Endothelial cell of umbilical vein (primary cell): Measurements from ENCODE around the gene CCDC171. TPM values are rescaled to one million over a fixed set of nuclear protein-coding genes. Genes with fewer than 3 reads are reported as not detected.

Experiments used
- BruUV-seq: library from RNA; stranded (reverse); fragments of 400-500 nt; replicated peaks from 2 replicates; lab custom pipeline; 2021; lab: Mats Ljungman, UMichigan
- CTCF ChIA-PET: fragments of 300-600, 350-600 bp; sonication (Branson Sonifier 250); formaldehyde crosslinking; loops from one replicate; lab custom pipeline; 2021; ENCODE audit warnings: antibody characterized with exemption, inconsistent platforms; lab: Charles Lee
- POLR2A ChIA-PET: fragments of 300-600, 350-600 bp; sonication (Branson Sonifier 250); formaldehyde crosslinking; loops from one replicate; lab custom pipeline; 2021; ENCODE audit warnings: antibody characterized with exemption, inconsistent platforms; lab: Charles Lee
- DNase-seq: peaks from one replicate; pipeline ENCODE4 v3.0.0-alpha.2; 2011; ENCODE audit warnings: low read depth, low spot score
- FAIRE-seq: peaks from 2 replicates; lab custom pipeline; 2011; peaks lifted over from hg19 to GRCh38; lab: Jason Lieb, UNC
- H2AFZ ChIP-seq: 2 replicates; pipeline ENCODE4 v1.6.0; 2012; ENCODE audit warnings: low read depth, low read length, control low read depth, inconsistent platforms
- H3K27ac ChIP-seq: 2 replicates; pipeline ENCODE4 v1.5.1; 2011; ENCODE audit warnings: low read depth, mild to moderate bottlenecking, control low read depth, low read length, moderate library complexity; ENCODE audit not compliant: insufficient read depth
- H3K27me3 ChIP-seq, 2 experiments: 2 replicates each; pipeline versions ENCODE4 v1.6.0 to v1.6.1; 2011; ENCODE audit warnings: low read length in 2 of 2, mixed read lengths in 1 of 2; ENCODE audit not compliant: control insufficient read depth in 2 of 2, insufficient read depth in 2 of 2
- H3K36me3 ChIP-seq, 2 experiments: 2 replicates in 1 of 2; 3 replicates in 1 of 2; pipeline ENCODE4 v1.5.1; 2011; ENCODE audit warnings: low read length in 2 of 2, mild to moderate bottlenecking in 1 of 2, moderate library complexity in 1 of 2; ENCODE audit not compliant: control insufficient read depth in 2 of 2, insufficient read depth in 2 of 2; ENCODE audit errors: extremely low read depth in 1 of 2
- H3K4me1 ChIP-seq: 3 replicates; pipeline ENCODE4 v1.5.1; 2011; ENCODE audit warnings: mild to moderate bottlenecking, low read length; ENCODE audit not compliant: control insufficient read depth, insufficient read depth; ENCODE audit errors: extremely low read depth
- H3K4me2 ChIP-seq: 2 replicates; pipeline ENCODE4 v1.6.1; 2011; ENCODE audit warnings: low read length, control low read depth, mixed read lengths; ENCODE audit not compliant: insufficient read depth
- H3K4me3 ChIP-seq, 3 experiments: fragments of 200-600 bp in 1 of 3; sonication (generic), shearing (Covaris generic) in 1 of 3; replicated peaks in 1 of 3; 2 replicates each; pipeline ENCODE4 v1.5.1; 2011 to 2016; ENCODE audit warnings: control low read depth in 3 of 3, low read length in 3 of 3, mild to moderate bottlenecking in 2 of 3, inconsistent platforms in 1 of 3, low read depth in 1 of 3, moderate library complexity in 1 of 3; ENCODE audit not compliant: insufficient read depth in 1 of 3
- H3K79me2 ChIP-seq: 2 replicates; pipeline ENCODE4 v1.6.0; 2012; ENCODE audit warnings: low read length, inconsistent platforms; ENCODE audit not compliant: control insufficient read depth, insufficient read depth
- H3K9ac ChIP-seq: replicated peaks from 2 replicates; pipeline ENCODE3; 2011; ENCODE audit warnings: low read length, control low read depth; ENCODE audit not compliant: insufficient read depth; ENCODE audit errors: extremely low read depth
- H3K9me1 ChIP-seq: replicated peaks from 3 replicates; pipeline ENCODE4 v1.6.0; 2011; ENCODE audit warnings: mild to moderate bottlenecking, low read length; ENCODE audit not compliant: control insufficient read depth, insufficient read depth; ENCODE audit errors: extremely low read depth
- H3K9me3 ChIP-seq: replicated peaks from 2 replicates; pipeline ENCODE4 v1.5.1; 2012; ENCODE audit warnings: low read length, inconsistent platforms; ENCODE audit not compliant: control insufficient read depth, insufficient read depth
- H4K20me1 ChIP-seq: replicated peaks from 2 replicates; pipeline ENCODE3; 2011; ENCODE audit warnings: mild to moderate bottlenecking, low read length; ENCODE audit not compliant: control insufficient read depth, insufficient read depth; ENCODE audit errors: extremely low read depth
- EZH2 ChIP-seq: IDR thresholded peaks from 2 replicates; pipeline ENCODE4 v1.6.1; 2012; ENCODE audit warnings: borderline replicate concordance, low read depth, mild to moderate bottlenecking, moderate library complexity, low read length, inconsistent platforms; ENCODE audit not compliant: severe bottlenecking
- FOS ChIP-seq: IDR thresholded peaks from 2 replicates; pipeline ENCODE4 v1.6.1; 2011; ENCODE audit warnings: mild to moderate bottlenecking, low read length, moderate library complexity, borderline replicate concordance; ENCODE audit not compliant: insufficient read depth
- GATA2 ChIP-seq: IDR thresholded peaks from 2 replicates; pipeline ENCODE4 v1.7.0; 2011; ENCODE audit warnings: low read depth, mild to moderate bottlenecking, moderate library complexity, mixed read lengths, low read length; ENCODE audit not compliant: insufficient read length, insufficient read depth
- JUN ChIP-seq: IDR thresholded peaks from 2 replicates; pipeline ENCODE4 v1.6.1; 2011; ENCODE audit warnings: borderline replicate concordance, low read depth; ENCODE audit not compliant: insufficient read length, insufficient read depth
- MYC ChIP-seq: IDR thresholded peaks from one replicate; pipeline ENCODE4 v1.6.1; 2011; ENCODE audit warnings: mild to moderate bottlenecking, low read depth, low read length
- POLR2A ChIP-seq: IDR thresholded peaks from 2 replicates; pipeline ENCODE4 v1.6.1; 2012; ENCODE audit warnings: low read depth, mild to moderate bottlenecking, control low read depth, low read length
- POLR2AphosphoS5 ChIP-seq: IDR thresholded peaks from 2 replicates; pipeline ENCODE4 v1.6.1; 2012; ENCODE audit warnings: low read depth, mild to moderate bottlenecking, control low read depth, low read length, moderate library complexity; ENCODE audit not compliant: insufficient read depth
- dilution Hi-C: fragments of 300-500 bp; cut with MboI; formaldehyde crosslinking; loops from one replicate; pipeline ENCODE4 v1.15.0; 2019; ENCODE audit warnings: low sequenced_read_pairs; ENCODE audit not compliant: extremely low pct_ligation_motif_present
- intact Hi-C: fragments of 100-400 bp; cut with micrococcal nuclease; formaldehyde crosslinking; loops from one replicate; pipeline ENCODE4 v1.10.0; 2022
- polyA plus RNA-seq, 4 experiments: library from polyadenylated mRNA; depleted of rRNA in 3 of 4; stranded (reverse) in 3 of 4; unstranded in 1 of 4; fragments of >200 nt; gene quantifications; 2 replicates each; pipeline versions ENCODE4 v1.2.1 to v1.2.3, GENCODE V29; 2011 to 2012; ENCODE audit warnings: missing spikeins in 1 of 4
- total RNA-seq: library from RNA; stranded (reverse); gene quantifications from 2 replicates; pipeline ENCODE4 v1.2.3, GENCODE V29; 2021
- TF ChIP-seq, protein P1 (sequence below), 2 donors: IDR thresholded peaks; 1 replicate in 1 of 2; 2 replicates in 1 of 2; pipeline ENCODE4 v1.5.1; 2011; ENCODE audit warnings: low read length in 2 of 2, mild to moderate bottlenecking in 2 of 2, moderate library complexity in 2 of 2, control low read depth in 1 of 2, inconsistent platforms in 1 of 2, low read depth in 1 of 2; ENCODE audit not compliant: insufficient read depth in 1 of 2; ENCODE audit errors: extremely low read depth in 1 of 2
- TF ChIP-seq, protein P2 (sequence below): IDR thresholded peaks from 2 replicates; pipeline ENCODE4 v1.6.1; 2011; ENCODE audit not compliant: insufficient read depth, insufficient read length

Gene CCDC171
- total and polyA plus RNA-seq, 2 donors (not counting 3 experiments of a cell fraction or from before 2014, with no cell fraction given) = 0.58 to 1.4 TPM

DNA sequence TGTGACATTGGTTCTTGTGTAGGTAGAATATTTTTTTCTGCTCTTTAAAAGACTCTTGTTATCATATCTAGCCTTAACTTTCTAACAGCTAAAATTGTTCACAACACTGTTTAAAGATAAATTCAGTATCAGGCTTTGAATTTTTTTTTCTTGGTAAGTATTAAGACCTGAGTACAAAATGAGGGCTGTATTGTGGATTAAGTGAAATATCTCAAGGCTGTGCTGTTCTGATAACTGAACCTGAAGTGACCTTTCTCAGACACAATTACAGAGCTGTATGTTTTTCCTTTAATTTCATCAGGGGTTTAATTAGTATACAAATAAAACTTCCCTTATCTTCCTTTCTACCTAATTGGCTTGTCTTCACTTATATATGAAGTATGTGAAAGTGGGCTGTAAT is 290.5 kb downstream of the CCDC171 start:
- H3K9ac ChIP-seq = no peak overlapping the region
- DNase-seq = no peak
- POLR2A ChIA-PET = no interaction called here
- H3K9me1 ChIP-seq = no peaks in the 10 kb centered on the region
- H3K4me1 ChIP-seq = no peaks in the 10 kb centered on the region
- H3K4me3 ChIP-seq = no peak overlapping the region
- TF ChIP-seq POLR2AphosphoS5 (no peak), GATA2 (no peak), EZH2 (no peak), POLR2A (no peak), FOS (no peak), MYC (no peak), JUN (no peak)
- TF ChIP-seq, protein P1, sequence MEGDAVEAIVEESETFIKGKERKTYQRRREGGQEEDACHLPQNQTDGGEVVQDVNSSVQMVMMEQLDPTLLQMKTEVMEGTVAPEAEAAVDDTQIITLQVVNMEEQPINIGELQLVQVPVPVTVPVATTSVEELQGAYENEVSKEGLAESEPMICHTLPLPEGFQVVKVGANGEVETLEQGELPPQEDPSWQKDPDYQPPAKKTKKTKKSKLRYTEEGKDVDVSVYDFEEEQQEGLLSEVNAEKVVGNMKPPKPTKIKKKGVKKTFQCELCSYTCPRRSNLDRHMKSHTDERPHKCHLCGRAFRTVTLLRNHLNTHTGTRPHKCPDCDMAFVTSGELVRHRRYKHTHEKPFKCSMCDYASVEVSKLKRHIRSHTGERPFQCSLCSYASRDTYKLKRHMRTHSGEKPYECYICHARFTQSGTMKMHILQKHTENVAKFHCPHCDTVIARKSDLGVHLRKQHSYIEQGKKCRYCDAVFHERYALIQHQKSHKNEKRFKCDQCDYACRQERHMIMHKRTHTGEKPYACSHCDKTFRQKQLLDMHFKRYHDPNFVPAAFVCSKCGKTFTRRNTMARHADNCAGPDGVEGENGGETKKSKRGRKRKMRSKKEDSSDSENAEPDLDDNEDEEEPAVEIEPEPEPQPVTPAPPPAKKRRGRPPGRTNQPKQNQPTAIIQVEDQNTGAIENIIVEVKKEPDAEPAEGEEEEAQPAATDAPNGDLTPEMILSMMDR (IDR thresholded peaks at IDR 0.05; ENCODE audit: extremely low read depth in 1 of 2, insufficient read depth in 1 of 2, low read depth in 1 of 2, low read length in 2 of 2) = no peak
- TF ChIP-seq, protein P2, sequence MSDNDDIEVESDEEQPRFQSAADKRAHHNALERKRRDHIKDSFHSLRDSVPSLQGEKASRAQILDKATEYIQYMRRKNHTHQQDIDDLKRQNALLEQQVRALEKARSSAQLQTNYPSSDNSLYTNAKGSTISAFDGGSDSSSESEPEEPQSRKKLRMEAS = no peak
- no peaks in the 10 kb centered on the region for H3K79me2 ChIP-seq
- no peak overlapping the region for H3K27ac ChIP-seq
- dilution Hi-C loops = no loop called here
- H3K9me3 ChIP-seq = no peaks in the 10 kb centered on the region
- BruUV-seq = no TSS peak
- intact Hi-C loops = no loop called here
- no peak for FAIRE-seq
- no peaks in the 10 kb centered on the region for H3K36me3 ChIP-seq
- no peaks in the 10 kb centered on the region for H3K27me3 ChIP-seq
- H3K4me2 ChIP-seq = no peak overlapping the region
- H2AFZ ChIP-seq = no peak overlapping the region
- CTCF ChIA-PET = interaction anchor here (1.1 kb wide), 1 partner anchor 291 kb away, joined by 3 read pairs; no protein-coding TSS in a partner anchor
- no peaks in the 10 kb centered on the region for H4K20me1 ChIP-seq
